Endodermal cell (in vitro differentiated cells): ENCODE data around the gene KCNE3. TPM values are rescaled to one million over a fixed set of nuclear protein-coding genes. Genes with fewer than 3 reads are reported as not detected.

Source experiments
- DNase-seq: peaks from one replicate; pipeline ENCODE4 v3.0.0-alpha.2; 2017
- H3K27ac ChIP-seq: 2 replicates; pipeline ENCODE4 v1.5.1; 2013; ENCODE audit warnings: mild to moderate bottlenecking, low read depth, low read length, moderate library complexity
- H3K27me3 ChIP-seq: 2 replicates; pipeline ENCODE4 v1.6.1; 2013; ENCODE audit warnings: mild to moderate bottlenecking, low read length, moderate library complexity; ENCODE audit not compliant: insufficient read depth, control insufficient read depth, poor library complexity, severe bottlenecking
- H3K36me3 ChIP-seq: 2 replicates; pipeline ENCODE4 v1.7.0; 2013; ENCODE audit warnings: mild to moderate bottlenecking, low read length, moderate library complexity; ENCODE audit not compliant: control insufficient read depth, insufficient read depth
- H3K4me1 ChIP-seq: one replicate; pipeline ENCODE4 v1.7.0; 2013; ENCODE audit warnings: low read length; ENCODE audit not compliant: control insufficient read depth, insufficient read depth
- H3K4me3 ChIP-seq: 2 replicates; pipeline ENCODE4 v1.5.1; 2013; ENCODE audit warnings: mild to moderate bottlenecking, low read length, moderate library complexity
- H3K9ac ChIP-seq: 2 replicates; pipeline ENCODE4 v1.6.1; 2013; ENCODE audit warnings: mild to moderate bottlenecking, low read length, moderate library complexity; ENCODE audit not compliant: poor library complexity, severe bottlenecking; ENCODE audit errors: extremely low read depth
- H3K9me3 ChIP-seq: 2 replicates; pipeline ENCODE4 v1.6.1; 2013; ENCODE audit warnings: mild to moderate bottlenecking, low read length, moderate library complexity; ENCODE audit not compliant: control insufficient read depth
- H3K27ac Mint-ChIP-seq: 2 replicates; pipeline ENCODE4 v1.8.0; 2020; ENCODE audit warnings: mixed read lengths
- H3K27me3 Mint-ChIP-seq: 2 replicates; pipeline ENCODE4 v1.8.0; 2021; ENCODE audit warnings: mild to moderate bottlenecking, mixed read lengths; ENCODE audit not compliant: insufficient read depth
- H3K36me3 Mint-ChIP-seq: 2 replicates; pipeline ENCODE4 v1.8.0; 2020; ENCODE audit warnings: low read depth, mixed read lengths
- H3K4me1 Mint-ChIP-seq: 2 replicates; pipeline ENCODE4 v1.8.0; 2020; ENCODE audit warnings: mixed read lengths
- H3K4me3 Mint-ChIP-seq: 2 replicates; pipeline ENCODE4 v1.8.0; 2020; ENCODE audit warnings: mild to moderate bottlenecking, moderate library complexity, mixed read lengths
- H3K9me3 Mint-ChIP-seq: 2 replicates; pipeline ENCODE4 v1.8.0; 2020; ENCODE audit warnings: mild to moderate bottlenecking, mixed read lengths
- CTCF ChIP-seq: fragments of 200-600 bp; sonication (generic); conservative IDR thresholded peaks from 2 replicates; pipeline ENCODE4 v1.5.0; 2021; ENCODE audit warnings: antibody characterized with exemption, mild to moderate bottlenecking
- WGBS, 2 experiments: methylation state at CpG; one replicate each; pipeline versions ENCODE4 v1.1.5 to v1.1.7; 2013; ENCODE audit warnings: missing lambda C conversion rate in 2 of 2, mixed read lengths in 1 of 2; ENCODE audit not compliant: insufficient coverage in 1 of 2, insufficient read length in 1 of 2; 5-methylcytosine and 5-hydroxymethylcytosine counted together
- total RNA-seq, 2 donors: library from RNA; stranded (reverse); fragmentation: NEBNext Ultra II Directional in 1 of 2; extraction: Animal tissue kit (Norgen Biotek cat#: 25700) in 1 of 2; gene quantifications; 2 replicates in 1 of 2; 3 replicates in 1 of 2; pipeline ENCODE4 v1.2.1, GENCODE V29; 2021

KCNE3 gene
- total RNA-seq, 2 donors from 2014 or later = 3.6 to 9.0 TPM

- H3K4me3 Mint-ChIP-seq = no peak overlapping the region
- H3K27me3 Mint-ChIP-seq = peaks cover 2% of the 10 kb centered on the region
- peaks cover 4% of the 10 kb centered on the region for H3K4me1 ChIP-seq
- no peak overlapping the region for H3K27ac ChIP-seq
- no peaks in the 10 kb centered on the region for H3K36me3 ChIP-seq
- H3K36me3 Mint-ChIP-seq = no peaks in the 10 kb centered on the region
- DNase-seq = no peak
- TF ChIP-seq CTCF = no peak
- WGBS, 2 experiments = 74 to 87% methylated on average over 4 to 5 of the region's 5 CpGs
- H3K27me3 ChIP-seq = no peaks in the 10 kb centered on the region
- H3K4me3 ChIP-seq = no peak overlapping the region
- no peak overlapping the region for H3K27ac Mint-ChIP-seq
- H3K9me3 Mint-ChIP-seq = no peaks in the 10 kb centered on the region
- no peak overlapping the region for H3K9ac ChIP-seq
- peaks cover 27% of the 10 kb centered on the region for H3K4me1 Mint-ChIP-seq
- no peaks in the 10 kb centered on the region for H3K9me3 ChIP-seq
Observed at GRCh38 chr11:74471668-74472429, 4.5 kb upstream of the KCNE3 start.

GRCh38 chr11:74471037-74471436 lies 3.7 kb upstream of the KCNE3 start:
- H3K27me3 ChIP-seq = no peaks in the 10 kb centered on the region
- Mint-ChIP-seq H3K4me3 (no peak overlapping the region), H3K9me3 (no peaks in the 10 kb centered on the region), H3K27me3 (peaks cover 2% of the 10 kb centered on the region), H3K27ac (no peak overlapping the region), H3K4me1 (peaks cover 33% of the 10 kb centered on the region), H3K36me3 (no peaks in the 10 kb centered on the region)
- no peak overlapping the region for H3K9ac ChIP-seq
- no peak for DNase-seq
- no peak for TF ChIP-seq CTCF
- peaks cover 5% of the 10 kb centered on the region for H3K4me1 ChIP-seq
- no peak overlapping the region for H3K27ac ChIP-seq
- no peak overlapping the region for H3K4me3 ChIP-seq
- WGBS, 2 experiments = 86% methylated on average over 1 of the region's 1 CpG; no CpG with 5 or more reads in 1 of the 2 experiments
- no peaks in the 10 kb centered on the region for H3K36me3 ChIP-seq
- H3K9me3 ChIP-seq = no peaks in the 10 kb centered on the region

- no peaks in the 10 kb centered on the region for H3K9me3 Mint-ChIP-seq
- Histone ChIP-seq H3K27me3 (no peaks in the 10 kb centered on the region), H3K36me3 (no peaks in the 10 kb centered on the region), H3K27ac (no peak overlapping the region), H3K9ac (no peak overlapping the region), H3K4me3 (no peak overlapping the region), H3K9me3 (no peaks in the 10 kb centered on the region), H3K4me1 (peaks cover 5% of the 10 kb centered on the region)
- H3K27ac Mint-ChIP-seq = no peak overlapping the region
- TF ChIP-seq CTCF = no peak
- DNase-seq = no peak
- 83 to 88% methylated on average over 1 to 2 of the region's 2 CpGs for WGBS, 2 experiments
- H3K36me3 Mint-ChIP-seq = no peaks in the 10 kb centered on the region
- no peak overlapping the region for H3K4me3 Mint-ChIP-seq
- H3K4me1 Mint-ChIP-seq = peaks cover 36% of the 10 kb centered on the region
- H3K27me3 Mint-ChIP-seq = peaks cover 2% of the 10 kb centered on the region
Observed at GRCh38 chr11:74470526-74470925, 3.2 kb upstream of the KCNE3 start.
